ENCODE data around the gene LRBA.
"Not testable (repeated sequence)": the region's sequence is repeated elsewhere in the genome, so short reads cannot be mapped to it uniquely, and the experiment has no call there.

LRBA gene

GRCh38 chr4:151014521-151015458 is at the start of gene LRBA:
Gene LRBA (minus strand): TSS chr4:151015284. CDS start chr4:151014642, 642 bp downstream.
- TF ChIP-seq CTCF (conservative IDR thresholded peaks at IDR 0.05; ENCODE audit: low read length): no peak
- DNase-seq (ENCODE audit: low read depth): peak; percentile 6

DNA sequence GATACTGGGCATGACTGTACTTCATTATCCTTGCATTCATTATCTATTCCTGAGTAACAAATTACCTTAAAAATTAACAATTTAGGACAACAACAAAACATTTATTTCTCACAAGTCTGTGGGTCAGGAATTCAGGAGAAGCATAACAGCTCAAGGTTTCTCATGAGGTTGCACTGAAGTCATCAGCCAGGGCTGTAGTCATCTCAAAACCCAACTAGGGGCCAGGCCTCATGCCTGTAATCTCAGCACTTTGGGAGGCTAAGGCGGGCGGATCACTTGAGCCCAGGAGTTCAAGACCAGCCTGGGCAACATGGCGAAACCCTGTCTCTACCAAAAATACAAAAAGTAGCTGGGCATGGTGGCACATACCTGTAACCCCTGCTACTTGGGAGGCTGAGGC is 48.1 kb upstream of the LRBA start:
- DNase-seq (ENCODE audit: low read depth); H3K4me3 ChIP-seq (ENCODE audit: low read length): not testable (repeated sequence)

More at GRCh38 chr4:151014521-151015458, at the start of gene LRBA:
- peak within 1 kb of the TSS; percentile 97 for H3K4me3 ChIP-seq (ENCODE audit: low read length)

GRCh38 chr4:151055539-151055938 is 40.5 kb upstream of the LRBA start:
- H3K4me3 ChIP-seq (ENCODE audit: low read length): no peak overlapping the region
- DNase-seq (ENCODE audit: low read depth): no peak
- TF ChIP-seq CTCF (conservative IDR thresholded peaks at IDR 0.05; ENCODE audit: low read length): no peak

GRCh38 chr4:151052785-151053184 is 37.7 kb upstream of the LRBA start:
- DNase-seq (ENCODE audit: low read depth): no peak
- no peak overlapping the region for H3K4me3 ChIP-seq (ENCODE audit: low read length)
- no peak for TF ChIP-seq CTCF (conservative IDR thresholded peaks at IDR 0.05; ENCODE audit: low read length)

DNA sequence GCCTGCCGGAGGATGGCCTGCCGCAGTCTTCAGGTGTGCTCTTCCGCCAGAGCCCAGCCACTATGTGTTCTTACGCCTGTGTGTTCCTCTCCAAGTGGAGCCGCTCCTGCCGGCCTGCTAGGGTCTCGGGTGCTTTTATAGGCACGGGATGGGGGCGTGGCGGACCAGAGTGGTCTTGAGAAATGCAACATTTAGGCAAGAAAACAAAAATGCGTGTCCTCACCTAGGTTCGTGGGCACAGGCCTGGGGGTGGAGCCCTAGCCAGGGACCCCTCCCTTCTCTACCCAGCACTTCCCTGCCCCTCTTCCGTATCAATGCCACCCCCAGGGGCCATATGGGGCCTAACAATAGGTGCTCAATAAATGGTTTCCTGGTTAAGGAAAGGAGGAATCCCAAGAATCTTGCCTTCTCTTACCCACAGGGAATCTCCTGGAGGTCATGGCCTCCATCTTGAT is 34.4 kb upstream of the LRBA start:
- no peak for DNase-seq (ENCODE audit: low read depth)
- H3K4me3 ChIP-seq (ENCODE audit: low read length): no peak overlapping the region
- no peak for TF ChIP-seq CTCF (conservative IDR thresholded peaks at IDR 0.05; ENCODE audit: low read length)

- H3K4me3 ChIP-seq (ENCODE audit: low read length): no peak overlapping the region
- no peak for TF ChIP-seq CTCF (conservative IDR thresholded peaks at IDR 0.05; ENCODE audit: low read length)
- DNase-seq (ENCODE audit: low read depth): no peak
Measured at GRCh38 chr4:151048913-151049312, 33.8 kb upstream of the LRBA start.

DNA sequence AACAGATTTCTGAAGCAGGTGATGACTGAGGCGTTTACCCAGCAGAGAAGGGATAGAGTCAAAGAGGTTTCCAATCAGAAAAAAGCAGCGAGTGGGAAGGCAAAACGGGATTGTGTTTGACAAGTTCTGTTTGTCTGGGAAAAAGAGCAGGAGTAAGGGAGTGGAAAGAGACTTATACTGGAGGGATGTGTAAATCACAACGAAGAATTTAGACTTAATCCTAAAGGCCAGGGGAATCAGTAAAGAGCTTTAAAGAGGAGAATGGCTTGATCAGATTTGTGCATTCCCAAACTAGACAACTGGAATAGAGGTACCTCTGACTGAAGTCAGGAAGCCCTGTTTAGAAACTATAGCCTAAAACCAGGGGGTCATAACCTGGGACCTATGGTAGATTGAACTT is 31.5 kb upstream of the LRBA start:
- no peak for TF ChIP-seq CTCF (conservative IDR thresholded peaks at IDR 0.05; ENCODE audit: low read length)
- no peak overlapping the region for H3K4me3 ChIP-seq (ENCODE audit: low read length)
- DNase-seq (ENCODE audit: low read depth): no peak
